Pancreas (tissue), 10 donors: ENCODE measurements around the gene MT1H. TPM values are rescaled to one million over a fixed set of nuclear protein-coding genes. Genes with fewer than 3 reads are reported as not detected.

Experiments
- ATAC-seq, 4 donors: fragments of 200-7000 bp; cut with Tn5 transposase; one replicate each; pipeline versions ENCODE4 v1.8.0 to v1.9.1; 2020; ENCODE audit warnings: mild to moderate bottlenecking in 4 of 4, moderate library complexity in 4 of 4
- DNase-seq, 6 donors: peaks; one replicate each; pipeline ENCODE4 v3.0.0-alpha.2; 2020
- FAIRE-seq: peaks from 2 replicates; lab custom pipeline; 2012; peaks lifted over from hg19 to GRCh38; lab: Jason Lieb, UNC
- H3K27ac ChIP-seq, 4 donors: fragments of 200-600 bp; sonication (generic); 1 replicate in 3 of 4; 2 replicates in 1 of 4; pipeline versions ENCODE4 v1.5.0 to v1.8.0; 2020
- H3K27me3 ChIP-seq, 4 donors: fragments of 200-600 bp; one replicate each; pipeline ENCODE4 v1.8.0; 2021
- H3K36me3 ChIP-seq, 3 donors: fragments of 200-600 bp; sonication (generic) in 1 of 3; one replicate each; pipeline versions ENCODE4 v1.5.0 to v1.8.0; 2020 to 2021
- H3K4me1 ChIP-seq, 3 donors: fragments of 200-600 bp; one replicate each; pipeline ENCODE4 v1.8.0; 2021
- H3K4me3 ChIP-seq, 4 donors: fragments of 200-600 bp; sonication (generic) in 2 of 4; one replicate each; pipeline versions ENCODE4 v1.5.0 to v1.8.0; 2020 to 2021
- H3K9me3 ChIP-seq, 4 donors: fragments of 200-600 bp; one replicate each; pipeline ENCODE4 v1.8.0; 2021
- WGBS, 2 donors: extraction: QIAGEN DNeasy Blood & Tissue Kit; methylation state at CpG; one replicate each; pipeline ENCODE4 v1.1.7; 2013; 5-methylcytosine and 5-hydroxymethylcytosine counted together
- intact Hi-C, 3 donors: fragments of 100-400 bp; cut with DNase I; formaldehyde crosslinking; loops; one replicate each; pipeline versions ENCODE4 v1.11.1 to v1.14.2; 2022
- polyA plus RNA-seq, 2 donors: library from polyadenylated mRNA; stranded (reverse); fragments of 200-250 nt; gene quantifications; one replicate each; pipeline ENCODE4 v1.2.3, GENCODE V29; 2013
- total RNA-seq, 6 donors: library from RNA; stranded (reverse); fragmentation: NEBNext Ultra II Directional in 4 of 6; extraction: Animal tissue kit (Norgen Biotek cat#: 25700) in 4 of 6; gene quantifications; one replicate each; pipeline versions ENCODE4 v1.2.1 to v1.2.4, GENCODE V29; 2021 to 2023
- TF ChIP-seq, protein P1 (sequence below), 4 donors: fragments of 200-600 bp; sonication (generic) in 3 of 4; IDR thresholded peaks; one replicate each; pipeline versions ENCODE4 v1.5.0 to v1.8.0; 2021; ENCODE audit warnings: antibody characterized with exemption in 4 of 4
- donor health status: healthy with polysubstance abuse.
- donor health status: DM: no; HTN: no; CAD: no; lungs with moderate emphysema.
- donor health status: DM: no; HTN: no; CAD: no.
- donor health status: control.
- donor health status: control.
- donor health status: Bipolar disorder and iron deficiency.
- donor health status: DM: yes; HTN: yes; CAD: no.
- donor health status: DM: no; HTN: no; CAD: no.
- donor health status: DM: no; HTN: no; CAD: no.
- donor health status: DM: yes; HTN: yes; CAD: no.

Gene MT1H
- total and polyA plus RNA-seq, 8 donors, result 8.3 to 106 (median 21.1) TPM

DNA sequence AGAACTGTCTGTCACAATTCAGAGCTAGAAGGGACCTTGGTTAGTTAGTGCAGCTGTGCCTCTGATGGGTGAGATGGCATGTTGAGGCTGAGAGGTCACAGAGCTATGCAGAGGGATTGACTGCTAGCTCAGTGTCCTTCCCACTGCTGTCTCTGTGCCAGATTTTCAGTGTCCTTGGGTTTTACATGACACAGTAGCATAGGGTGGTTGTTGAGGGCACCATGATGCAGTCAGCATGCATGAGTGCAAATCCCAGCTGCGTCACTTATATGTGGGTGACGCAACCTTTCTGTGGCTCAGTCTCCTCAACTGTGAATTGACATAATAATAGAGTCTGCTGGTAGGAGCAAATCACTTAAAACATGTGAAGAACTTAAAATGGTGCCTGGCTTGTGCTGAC is 28.4 kb upstream of the MT1H start:
- intact Hi-C loops, result no loop called here
- Histone ChIP-seq H3K9me3 (no peaks in the 10 kb centered on the region), H3K4me3 (no peak overlapping the region), H3K36me3 (no peaks in the 10 kb centered on the region), H3K27me3 (no peaks in the 10 kb centered on the region), H3K27ac (no peak overlapping the region), H3K4me1 (peaks cover 5 to 17% (median 8%) of the 10 kb centered on the region in 3 donors)
- TF ChIP-seq, protein P1, sequence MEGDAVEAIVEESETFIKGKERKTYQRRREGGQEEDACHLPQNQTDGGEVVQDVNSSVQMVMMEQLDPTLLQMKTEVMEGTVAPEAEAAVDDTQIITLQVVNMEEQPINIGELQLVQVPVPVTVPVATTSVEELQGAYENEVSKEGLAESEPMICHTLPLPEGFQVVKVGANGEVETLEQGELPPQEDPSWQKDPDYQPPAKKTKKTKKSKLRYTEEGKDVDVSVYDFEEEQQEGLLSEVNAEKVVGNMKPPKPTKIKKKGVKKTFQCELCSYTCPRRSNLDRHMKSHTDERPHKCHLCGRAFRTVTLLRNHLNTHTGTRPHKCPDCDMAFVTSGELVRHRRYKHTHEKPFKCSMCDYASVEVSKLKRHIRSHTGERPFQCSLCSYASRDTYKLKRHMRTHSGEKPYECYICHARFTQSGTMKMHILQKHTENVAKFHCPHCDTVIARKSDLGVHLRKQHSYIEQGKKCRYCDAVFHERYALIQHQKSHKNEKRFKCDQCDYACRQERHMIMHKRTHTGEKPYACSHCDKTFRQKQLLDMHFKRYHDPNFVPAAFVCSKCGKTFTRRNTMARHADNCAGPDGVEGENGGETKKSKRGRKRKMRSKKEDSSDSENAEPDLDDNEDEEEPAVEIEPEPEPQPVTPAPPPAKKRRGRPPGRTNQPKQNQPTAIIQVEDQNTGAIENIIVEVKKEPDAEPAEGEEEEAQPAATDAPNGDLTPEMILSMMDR (IDR thresholded peaks at IDR 0.05), result no peak
- DNase-seq, result no peak
- 96 to 98% methylated on average over 2 of the region's 2 CpGs for WGBS, 2 donors
- FAIRE-seq, result no peak
- ATAC-seq, result no peak

DNA sequence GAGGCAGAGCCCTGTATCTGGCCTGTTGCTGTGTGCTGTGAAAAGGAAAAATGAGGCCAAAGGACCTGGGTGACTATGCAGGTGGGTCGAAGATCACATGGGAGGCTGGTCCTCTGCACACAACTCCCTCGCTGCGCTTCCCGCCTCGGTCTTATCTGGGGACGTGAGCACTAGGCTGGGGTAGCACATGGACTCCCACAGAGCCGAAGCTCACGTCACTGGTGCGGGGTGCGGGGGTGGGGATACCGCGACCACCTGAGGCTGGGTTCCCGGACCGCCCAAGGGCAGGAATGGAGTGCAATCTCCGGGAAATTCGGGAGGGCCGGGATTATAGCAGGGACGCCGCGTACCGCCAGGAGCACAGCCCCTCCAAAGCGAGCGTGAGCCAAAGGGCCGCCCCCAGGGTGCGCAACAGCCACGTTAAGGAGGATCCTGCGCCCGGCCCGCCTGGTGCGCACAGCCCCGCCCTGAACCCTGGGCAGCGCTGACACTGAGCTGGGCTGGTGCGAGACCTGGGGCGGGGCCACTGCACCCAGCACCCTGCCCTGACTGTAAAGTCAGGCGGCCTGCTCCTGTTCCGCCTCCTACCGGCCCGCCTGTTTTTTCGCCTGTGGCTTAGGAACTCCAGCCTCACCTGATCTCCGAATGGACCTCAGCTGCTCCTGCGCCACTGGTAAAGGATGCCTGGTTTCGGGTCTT is 26.4 kb upstream of the MT1H start:
- 3 to 4% methylated on average over 38 to 42 of the region's 42 CpGs for WGBS, 2 donors
- Histone ChIP-seq H3K36me3 (no peaks in the 10 kb centered on the region), H3K27ac (peak overlapping the region; percentile 24 to 72 (median 46)), H3K9me3 (no peaks in the 10 kb centered on the region), H3K27me3 (no peaks in the 10 kb centered on the region), H3K4me3 (peak overlapping the region; percentile 7 to 47 (median 30)), H3K4me1 (peaks cover 5 to 17% (median 8%) of the 10 kb centered on the region in 3 donors)
- intact Hi-C loops, result no loop called here
- FAIRE-seq (no peak), ATAC-seq (peak; percentile 95 to 97 (median 96)), DNase-seq (peak; percentile 87 to 95 (median 88))
- TF ChIP-seq, protein P1 (IDR thresholded peaks at IDR 0.05), result peak in 3 of 4 donors; percentile 21 to 45 (median 28)

- intact Hi-C loops, result no loop called here
- WGBS, 2 donors, result 34 to 48% methylated on average over 5 of the region's 5 CpGs
- H3K4me3 ChIP-seq, result peak overlapping the region in 2 of 4 donors; percentile 44 to 47
- H3K36me3 ChIP-seq, result no peaks in the 10 kb centered on the region
- peak overlapping the region in 2 of 4 donors; percentile 49 to 72 for H3K27ac ChIP-seq
- no peaks in the 10 kb centered on the region for H3K9me3 ChIP-seq
- H3K27me3 ChIP-seq, result no peaks in the 10 kb centered on the region
- peaks cover 4 to 13% (median 5%) of the 10 kb centered on the region in 3 donors for H3K4me1 ChIP-seq
- ATAC-seq (no peak), FAIRE-seq (no peak), DNase-seq (no peak)
- TF ChIP-seq, protein P1 (IDR thresholded peaks at IDR 0.05), result no peak
Measured at GRCh38 chr16:56643833-56644232, 25.8 kb upstream of the MT1H start.

DNA sequence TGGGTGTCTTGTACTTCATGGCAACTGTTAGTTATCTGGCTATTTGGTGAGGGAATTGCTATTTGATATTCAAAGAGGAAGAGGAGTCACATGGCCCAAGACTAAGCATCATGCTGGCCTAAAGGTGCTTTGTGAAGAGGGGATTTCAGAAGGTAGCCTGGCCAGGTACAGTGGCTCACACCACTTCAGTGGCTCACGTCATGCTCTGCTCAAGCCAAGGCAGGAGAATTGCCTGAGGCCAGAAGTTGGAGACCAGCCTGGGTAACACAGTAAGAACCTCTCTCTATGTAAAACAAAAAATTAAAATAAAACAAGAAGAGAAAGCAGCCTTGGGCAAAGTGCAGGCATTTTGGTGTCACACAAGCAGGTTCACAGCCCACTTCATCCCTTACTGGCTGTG is 24.3 kb upstream of the MT1H start:
- whole genome bisulfite sequencing, 2 donors, result 92% methylated on average over 1 of the region's 1 CpG
- Histone ChIP-seq H3K36me3 (no peaks in the 10 kb centered on the region), H3K27ac (no peak overlapping the region), H3K9me3 (no peaks in the 10 kb centered on the region), H3K4me3 (no peak overlapping the region), H3K4me1 (peaks cover 0 to 7% (median 5%) of the 10 kb centered on the region in 3 donors), H3K27me3 (no peaks in the 10 kb centered on the region)
- intact Hi-C loops, result no loop called here
- FAIRE-seq (no peak), ATAC-seq (no peak), DNase-seq (no peak)
- TF ChIP-seq, protein P1 (IDR thresholded peaks at IDR 0.05), result no peak

GRCh38 chr16:56645838-56646237 is 23.8 kb upstream of the MT1H start:
- DNase-seq (no peak), ATAC-seq (no peak), FAIRE-seq (no peak)
- TF ChIP-seq, protein P1 (IDR thresholded peaks at IDR 0.05), result no peak
- Histone ChIP-seq H3K27me3 (no peaks in the 10 kb centered on the region), H3K27ac (no peak overlapping the region), H3K4me3 (no peak overlapping the region), H3K36me3 (no peaks in the 10 kb centered on the region), H3K9me3 (no peaks in the 10 kb centered on the region), H3K4me1 (peaks cover 0 to 7% (median 5%) of the 10 kb centered on the region in 3 donors)
- intact Hi-C loops, result no loop called here
- 0% methylated on average over 1 of the region's 1 CpG for WGBS, 2 donors
